Lower leg skin (tissue), 4 donors: Measurements from ENCODE around the gene IL25. TPM values are rescaled to one million over a fixed set of nuclear protein-coding genes. Genes with fewer than 3 reads are reported as not detected.

Source experiments
- DNase-seq, 2 donors: peaks; one replicate each; pipeline ENCODE4 v3.0.0-alpha.2; 2019; ENCODE audit warnings: low spot score in 2 of 2
- H3K4me3 ChIP-seq: fragments of 200-600 bp; sonication (generic); 2 replicates; pipeline ENCODE4 v1.5.1; 2017; ENCODE audit warnings: mild to moderate bottlenecking, low read depth; ENCODE audit not compliant: poor library complexity, severe bottlenecking
- POLR2A ChIP-seq, 2 donors: fragments of 450-650 bp; IDR thresholded peaks; one replicate each; pipeline ENCODE4 v1.6.1; 2016 to 2017; ENCODE audit warnings: antibody characterized with exemption in 2 of 2, mild to moderate bottlenecking in 1 of 2, moderate library complexity in 1 of 2
- WGBS, 2 donors: methylation state at CpG; one replicate each; pipeline ENCODE4 v1.1.5; 2018; 5-methylcytosine and 5-hydroxymethylcytosine counted together
- intact Hi-C: fragments of 100-400 bp; cut with DNase I; formaldehyde crosslinking; loops from one replicate; pipeline ENCODE4 v1.15.0; 2023; ENCODE audit warnings: low total_unique reads
- total RNA-seq, 4 donors: library from RNA; depleted of rRNA; stranded (reverse); fragments of >200 nt; gene quantifications; one replicate each; pipeline ENCODE4 v1.1.0, GENCODE V29; 2016
- TF ChIP-seq, protein P1 (sequence below), 3 donors: fragments of 450-650 bp; IDR thresholded peaks; one replicate each; pipeline ENCODE4 v1.5.1; 2016; ENCODE audit warnings: antibody characterized with exemption in 3 of 3, mild to moderate bottlenecking in 3 of 3, moderate library complexity in 2 of 3

IL25 gene
- total RNA-seq, 4 donors from 2014 or later, result not detected

DNA sequence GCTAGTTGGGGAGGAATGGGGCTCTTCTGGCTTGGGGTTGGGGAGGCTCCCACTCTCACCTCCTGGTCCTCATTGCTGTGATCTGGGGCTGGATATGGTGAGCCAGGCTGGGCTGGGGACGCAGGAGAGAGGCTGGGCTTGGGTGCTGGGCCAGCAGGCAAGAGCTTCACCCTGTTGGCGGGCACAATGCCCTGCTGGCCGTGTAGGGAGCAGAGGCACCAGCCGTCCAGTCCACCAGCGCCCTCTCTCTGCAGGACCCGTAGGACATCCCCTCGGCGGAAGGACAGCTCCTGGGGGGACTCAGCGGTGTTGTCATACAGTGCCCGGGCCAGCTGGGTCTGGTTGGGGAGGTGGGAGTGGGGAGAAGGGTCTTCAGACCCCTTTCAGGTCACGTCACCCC, 12.1 kb upstream of the IL25 start:
- no peak overlapping the region for H3K4me3 ChIP-seq
- TF ChIP-seq POLR2A (IDR thresholded peaks at IDR 0.05), result no peak
- TF ChIP-seq, protein P1, sequence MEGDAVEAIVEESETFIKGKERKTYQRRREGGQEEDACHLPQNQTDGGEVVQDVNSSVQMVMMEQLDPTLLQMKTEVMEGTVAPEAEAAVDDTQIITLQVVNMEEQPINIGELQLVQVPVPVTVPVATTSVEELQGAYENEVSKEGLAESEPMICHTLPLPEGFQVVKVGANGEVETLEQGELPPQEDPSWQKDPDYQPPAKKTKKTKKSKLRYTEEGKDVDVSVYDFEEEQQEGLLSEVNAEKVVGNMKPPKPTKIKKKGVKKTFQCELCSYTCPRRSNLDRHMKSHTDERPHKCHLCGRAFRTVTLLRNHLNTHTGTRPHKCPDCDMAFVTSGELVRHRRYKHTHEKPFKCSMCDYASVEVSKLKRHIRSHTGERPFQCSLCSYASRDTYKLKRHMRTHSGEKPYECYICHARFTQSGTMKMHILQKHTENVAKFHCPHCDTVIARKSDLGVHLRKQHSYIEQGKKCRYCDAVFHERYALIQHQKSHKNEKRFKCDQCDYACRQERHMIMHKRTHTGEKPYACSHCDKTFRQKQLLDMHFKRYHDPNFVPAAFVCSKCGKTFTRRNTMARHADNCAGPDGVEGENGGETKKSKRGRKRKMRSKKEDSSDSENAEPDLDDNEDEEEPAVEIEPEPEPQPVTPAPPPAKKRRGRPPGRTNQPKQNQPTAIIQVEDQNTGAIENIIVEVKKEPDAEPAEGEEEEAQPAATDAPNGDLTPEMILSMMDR (IDR thresholded peaks at IDR 0.05), result no peak
- intact Hi-C loops, result no loop called here
- peak in 1 of 2 donors; percentile 82 for DNase-seq
- 70 to 72% methylated on average over 9 to 11 of the region's 11 CpGs for WGBS, 2 donors

DNA sequence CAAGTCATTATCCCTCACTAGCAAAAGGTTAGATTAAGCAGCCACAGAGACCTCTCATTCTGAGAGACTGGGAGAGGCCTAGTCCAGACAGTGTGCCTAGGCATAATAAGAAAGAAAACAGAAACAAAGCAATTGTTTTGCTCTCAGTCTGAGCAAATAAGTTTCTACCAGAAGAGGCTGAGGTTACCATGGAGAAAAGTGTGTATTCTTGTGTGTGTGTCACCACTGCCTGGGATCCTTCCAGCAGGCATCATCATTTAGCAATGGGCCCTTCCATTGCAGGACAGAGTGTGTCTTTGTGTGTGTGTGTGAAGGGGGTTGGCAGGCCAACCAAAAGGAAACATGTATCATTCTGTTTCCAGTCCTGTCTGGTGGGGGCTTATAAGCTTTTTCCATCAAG, 11.3 kb upstream of the IL25 start:
- intact Hi-C loops, result no loop called here

DNA sequence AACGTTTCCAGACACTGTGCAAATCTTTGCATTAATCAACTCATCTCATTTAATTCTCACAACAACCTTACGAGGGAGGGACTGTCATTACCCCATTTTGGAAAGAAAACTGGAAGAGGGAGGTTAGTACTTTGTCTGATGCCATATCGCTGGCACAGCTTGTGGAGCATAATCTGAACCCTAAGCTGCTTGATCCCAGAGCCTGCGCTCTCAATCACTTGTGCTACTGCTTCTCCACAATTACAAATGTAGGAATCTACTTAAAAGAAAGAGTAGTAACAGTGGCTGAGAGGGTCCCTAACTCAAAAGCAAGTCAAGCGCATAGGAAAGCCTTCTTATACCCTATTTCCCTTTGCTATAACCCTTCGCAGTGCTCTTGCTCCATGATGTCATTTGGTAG, 10.8 kb upstream of the IL25 start:
- no peak for TF ChIP-seq POLR2A (IDR thresholded peaks at IDR 0.05)
- TF ChIP-seq, protein P1 (IDR thresholded peaks at IDR 0.05), result no peak
- intact Hi-C loops, result no loop called here
- DNase-seq, result peak in 1 of 2 donors; percentile 52
- H3K4me3 ChIP-seq, result no peak overlapping the region
- WGBS, 2 donors, result 62 to 70% methylated on average over 6 of the region's 6 CpGs

More for the DNA sequence above, 11.3 kb upstream of the IL25 start:
- DNase-seq, result peak in 1 of 2 donors; percentile 76
- H3K4me3 ChIP-seq, result no peak overlapping the region
- TF ChIP-seq, protein P1 (IDR thresholded peaks at IDR 0.05), result no peak
- no peak for TF ChIP-seq POLR2A (IDR thresholded peaks at IDR 0.05)

DNA sequence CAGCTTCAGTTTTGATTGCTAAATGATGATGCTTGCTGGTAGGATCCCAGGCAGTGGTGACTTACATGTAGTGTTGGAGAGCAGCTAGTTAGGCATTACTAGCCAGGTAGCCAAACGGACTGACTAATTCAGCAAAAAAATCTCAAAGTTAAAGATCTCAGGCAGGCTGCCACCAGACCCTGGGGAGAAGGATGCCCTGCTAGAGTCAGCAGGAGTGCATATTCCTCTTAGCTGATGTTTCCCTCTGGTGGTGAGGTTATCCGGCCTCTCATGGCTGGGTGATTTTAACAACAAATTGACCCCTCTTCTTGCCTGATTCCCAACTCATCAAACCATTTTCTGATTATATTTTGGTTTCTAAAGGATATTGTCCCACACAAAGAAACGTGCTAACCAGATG, 10.4 kb upstream of the IL25 start:
- DNase-seq, result peak in 1 of 2 donors; percentile 26
- 29 to 46% methylated on average over 3 of the region's 3 CpGs for WGBS, 2 donors
- intact Hi-C loops, result no loop called here
- TF ChIP-seq, protein P1 (IDR thresholded peaks at IDR 0.05), result no peak
- TF ChIP-seq POLR2A (IDR thresholded peaks at IDR 0.05), result no peak
- H3K4me3 ChIP-seq, result no peak overlapping the region

DNA sequence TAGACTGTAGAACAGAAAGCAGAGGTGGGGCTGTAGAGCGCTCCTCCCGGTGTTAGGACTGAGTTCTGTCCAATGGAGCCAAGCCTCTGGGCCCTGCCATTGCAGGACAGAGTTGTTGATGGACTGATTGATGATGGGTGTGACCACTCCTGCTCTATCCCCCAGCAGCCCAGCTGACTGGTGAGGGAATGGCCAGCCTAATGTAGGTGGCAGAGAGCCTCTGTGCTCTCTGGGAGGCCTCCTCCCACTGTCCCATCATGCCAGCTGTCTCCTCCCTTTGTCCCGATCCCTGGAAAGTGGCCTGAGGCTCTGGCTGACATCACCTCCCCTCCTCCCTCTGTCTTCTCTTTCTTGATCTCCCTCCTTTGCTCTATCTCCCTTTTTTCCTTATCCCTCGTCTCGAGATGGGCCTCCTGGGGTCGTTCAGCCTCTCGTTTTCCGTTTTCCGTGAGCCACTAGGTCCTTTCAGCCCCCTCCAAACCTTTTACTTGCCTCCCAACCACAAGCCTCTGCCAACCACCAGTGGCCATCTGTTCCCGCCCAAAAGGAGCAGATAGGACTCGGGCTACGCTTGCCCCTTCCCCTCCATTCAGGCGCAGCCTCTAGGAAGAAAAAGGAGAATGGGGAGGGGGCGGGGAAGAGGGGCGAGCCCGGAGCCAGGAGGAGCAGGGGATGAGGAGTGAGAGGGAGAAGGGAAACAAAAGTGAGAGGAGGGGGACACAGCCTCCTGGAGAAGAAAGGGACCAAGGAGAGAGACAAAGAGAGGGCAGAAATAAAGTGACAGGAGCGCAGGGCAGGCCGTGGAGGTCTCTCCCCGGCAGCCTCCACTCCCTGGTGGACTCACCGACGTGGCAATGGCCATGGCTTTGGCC, 8.2 kb upstream of the IL25 start:
- WGBS, 2 donors, result 8 to 14% methylated on average over 21 of the region's 21 CpGs
- TF ChIP-seq POLR2A (IDR thresholded peaks at IDR 0.05), result no peak
- TF ChIP-seq, protein P1 (IDR thresholded peaks at IDR 0.05), result no peak
- intact Hi-C loops, result no loop called here
- peak; percentile 72 to 93 for DNase-seq
- H3K4me3 ChIP-seq, result peak overlapping the region; percentile 72
